GM23338 (cell line): ENCODE data around the gene HOXC4. TPM values are rescaled to one million over a fixed set of nuclear protein-coding genes. Genes with fewer than 3 reads are reported as not detected.

Experiments
- ATAC-seq: fragments of 200-7000 bp; cut with Tn5 transposase; 3 replicates; pipeline ENCODE4 v1.9.1; 2020
- DNase-seq: peaks from one replicate; pipeline ENCODE4 v3.0.0-alpha.2; 2015; ENCODE audit warnings: low spot score
- H2AFZ ChIP-seq: fragments of 200-600 bp; sonication (generic); 2 replicates; pipeline ENCODE4 v1.8.0; 2016; ENCODE audit warnings: antibody characterized with exemption, mild to moderate bottlenecking, moderate library complexity
- H3F3A ChIP-seq: fragments of 200-600 bp; sonication (generic); replicated peaks from 2 replicates; pipeline ENCODE4 v1.8.0; 2017; ENCODE audit warnings: antibody characterized with exemption, mixed run types, low read depth
- H3K27ac ChIP-seq: fragments of 200-600 bp; sonication (generic); 2 replicates; pipeline ENCODE4 v1.6.1; 2016; ENCODE audit warnings: low read depth
- H3K27me3 ChIP-seq: fragments of 200-600 bp; sonication (generic); 2 replicates; pipeline ENCODE4 v1.8.0; 2016; ENCODE audit warnings: mild to moderate bottlenecking, mixed run types, moderate library complexity; ENCODE audit not compliant: insufficient read depth
- H3K36me3 ChIP-seq: fragments of 200-600 bp; sonication (generic); 2 replicates; pipeline ENCODE4 v1.8.0; 2016; ENCODE audit warnings: mild to moderate bottlenecking; ENCODE audit not compliant: insufficient read depth
- H3K4me1 ChIP-seq: fragments of 200-600 bp; sonication (generic); 2 replicates; pipeline ENCODE4 v1.8.0; 2016; ENCODE audit warnings: mild to moderate bottlenecking, moderate library complexity; ENCODE audit not compliant: insufficient read depth
- H3K4me2 ChIP-seq: fragments of 200-600 bp; sonication (generic); 2 replicates; pipeline ENCODE4 v1.7.1; 2017; ENCODE audit warnings: mixed run types
- H3K4me3 ChIP-seq: fragments of 200-600 bp; sonication (generic); 2 replicates; pipeline ENCODE4 v1.6.1; 2016; ENCODE audit warnings: mixed run types
- H3K79me2 ChIP-seq: fragments of 200-600 bp; sonication (generic); replicated peaks from 2 replicates; pipeline ENCODE4 v1.8.0; 2017; ENCODE audit warnings: mild to moderate bottlenecking; ENCODE audit not compliant: insufficient read depth
- H3K9me2 ChIP-seq: fragments of 200-600 bp; sonication (generic); 2 replicates; pipeline ENCODE4 v1.8.0; 2017; ENCODE audit not compliant: insufficient read depth
- H4K20me1 ChIP-seq: fragments of 200-600 bp; sonication (generic); replicated peaks from 2 replicates; pipeline ENCODE4 v1.8.0; 2017; ENCODE audit warnings: mild to moderate bottlenecking; ENCODE audit not compliant: insufficient read depth
- H3K27ac Mint-ChIP-seq: 2 replicates; pipeline ENCODE4 v1.8.0; 2020; ENCODE audit warnings: inconsistent platforms, mild to moderate bottlenecking, moderate library complexity, mixed read lengths
- H3K27me3 Mint-ChIP-seq: 3 replicates; pipeline ENCODE4 v1.8.0; 2022; ENCODE audit warnings: low read depth, mild to moderate bottlenecking, moderate library complexity, mixed read lengths, inconsistent platforms; ENCODE audit not compliant: insufficient read depth, poor library complexity
- H3K36me3 Mint-ChIP-seq: 3 replicates; pipeline ENCODE4 v1.8.0; 2021; ENCODE audit warnings: low read depth, mild to moderate bottlenecking, inconsistent platforms, moderate library complexity, mixed read lengths
- H3K4me1 Mint-ChIP-seq: 3 replicates; pipeline ENCODE4 v1.8.0; 2020; ENCODE audit warnings: mild to moderate bottlenecking, inconsistent platforms, mixed read lengths
- H3K4me3 Mint-ChIP-seq: 3 replicates; pipeline ENCODE4 v1.8.0; 2021; ENCODE audit warnings: moderate library complexity, mild to moderate bottlenecking, inconsistent platforms, mixed read lengths
- H3K9me3 Mint-ChIP-seq: 3 replicates; pipeline ENCODE4 v1.8.0; 2020; ENCODE audit warnings: moderate library complexity, mild to moderate bottlenecking, inconsistent platforms, mixed read lengths
- CREB1 ChIP-seq: fragments of 250-450 bp; sonication (Bioruptor Pico); IDR thresholded peaks from 2 replicates; pipeline ENCODE4 v1.5.0; 2020; ENCODE audit warnings: low read depth, mild to moderate bottlenecking, moderate library complexity
- CTCF ChIP-seq, 2 experiments: fragments of 200-600 bp in 1 of 2; sonication (generic) in 1 of 2; conservative IDR thresholded peaks; 2 replicates each; pipeline versions ENCODE4 v1.5.1 to v1.6.1; 2016 to 2017; ENCODE audit warnings: antibody characterized with exemption in 2 of 2, low read depth in 2 of 2, mild to moderate bottlenecking in 2 of 2, moderate library complexity in 1 of 2
- EZH2 ChIP-seq: fragments of 200-600 bp; sonication (generic); IDR thresholded peaks from one replicate; pipeline ENCODE4 v1.8.0; 2017; ENCODE audit warnings: antibody characterized with exemption, mild to moderate bottlenecking, low read depth; ENCODE audit not compliant: unreplicated experiment
- EZH2phosphoT487 ChIP-seq: fragments of 200-600 bp; sonication (generic); IDR thresholded peaks from one replicate; pipeline ENCODE4 v1.8.1; 2018; ENCODE audit warnings: antibody characterized with exemption; ENCODE audit not compliant: unreplicated experiment
- JUNB ChIP-seq: IDR thresholded peaks from one replicate; pipeline ENCODE4 v1.6.1; 2016; ENCODE audit warnings: antibody characterized with exemption; ENCODE audit not compliant: unreplicated experiment
- NANOG ChIP-seq: IDR thresholded peaks from 2 replicates; pipeline ENCODE4 v1.6.1; 2016; ENCODE audit warnings: antibody characterized with exemption, borderline replicate concordance
- POLR2AphosphoS5 ChIP-seq: IDR thresholded peaks from 2 replicates; pipeline ENCODE4 v1.6.1; 2016; ENCODE audit warnings: antibody characterized with exemption, low read depth
- STAT1 ChIP-seq: IDR thresholded peaks from one replicate; pipeline ENCODE4 v1.6.1; 2016; ENCODE audit warnings: antibody characterized with exemption; ENCODE audit not compliant: unreplicated experiment
- ZNF114 ChIP-seq: fragments of 250-450 bp; sonication (Bioruptor Pico); IDR thresholded peaks from 2 replicates; pipeline ENCODE4 v1.5.0; 2020; ENCODE audit warnings: mild to moderate bottlenecking, moderate library complexity
- ZNF331 ChIP-seq: fragments of 250-450 bp; sonication (Bioruptor Pico); IDR thresholded peaks from 2 replicates; pipeline ENCODE4 v1.5.0; 2020; ENCODE audit warnings: low read depth, mild to moderate bottlenecking, moderate library complexity
- ZNF462 ChIP-seq: fragments of 250-450 bp; sonication (Bioruptor Pico); IDR thresholded peaks from 2 replicates; pipeline ENCODE4 v1.5.0; 2020; ENCODE audit warnings: mild to moderate bottlenecking, moderate library complexity
- polyA plus RNA-seq: library from polyadenylated mRNA; unstranded; fragments of >200 nt; fragmentation: Nextera tagmentation; extraction: Ambion mirVana; gene quantifications from 2 replicates; pipeline ENCODE4 v1.2.1, GENCODE V29; 2016
- total RNA-seq: library from RNA; depleted of rRNA; stranded (reverse); fragments of >200 nt; shearing (Covaris generic); gene quantifications from 2 replicates; pipeline ENCODE4 v1.2.3, GENCODE V29; 2014
- TF ChIP-seq, protein P1 (sequence below): IDR thresholded peaks from one replicate; pipeline ENCODE4 v1.6.1; 2018; ENCODE audit warnings: antibody characterized with exemption; ENCODE audit not compliant: unreplicated experiment
- TF ChIP-seq, protein P2 (sequence below): IDR thresholded peaks from 2 replicates; pipeline ENCODE4 v1.6.1; 2016; ENCODE audit warnings: antibody characterized with exemption

The HOXC4 gene
- total and polyA plus RNA-seq, 2 experiments from 2014 or later = not detected

GRCh38 chr12:54052438-54053002 is 1.1 kb upstream of the HOXC4 start:
- Histone ChIP-seq H3K4me1 (peaks cover 85% of the 10 kb centered on the region), H2AFZ (no peak overlapping the region), H3K27ac (no peak overlapping the region), H3K4me3 (peak overlapping the region; percentile 53), H3K27me3 (peaks cover 100% of the 10 kb centered on the region), H3K4me2 (peak overlapping the region; percentile 82), H3K36me3 (peaks cover 3% of the 10 kb centered on the region; the same call in 1 of the 2 replicates), H3K79me2 (no peaks in the 10 kb centered on the region), H3K9me2 (no peaks in the 10 kb centered on the region), H4K20me1 (peaks cover 45% of the 10 kb centered on the region), H3F3A (peaks cover 54% of the 10 kb centered on the region)
- Mint-ChIP-seq H3K9me3 (no peaks in the 10 kb centered on the region; the same call in 2 of the 3 replicates), H3K4me3 (peak overlapping the region; percentile 61), H3K27ac (no peak overlapping the region), H3K27me3 (peaks cover 99% of the 10 kb centered on the region), H3K36me3 (no peaks in the 10 kb centered on the region), H3K4me1 (peaks cover 44% of the 10 kb centered on the region)
- DNase-seq (no peak), ATAC-seq (no peak)
- TF ChIP-seq ZNF331 (no peak), POLR2AphosphoS5 (no peak), JUNB (no peak), ZNF114 (CRISPR knock-in tag) (no peak), EZH2 (no peak), EZH2phosphoT487 (no peak), CTCF (conservative IDR thresholded peaks at IDR 0.05; ENCODE audit: low read depth in 2 of 2) (no peak), NANOG (no peak), STAT1 (no peak), CREB1 (CRISPR knock-in tag) (no peak), ZNF462 (CRISPR knock-in tag) (no peak)
- TF ChIP-seq, protein P1, sequence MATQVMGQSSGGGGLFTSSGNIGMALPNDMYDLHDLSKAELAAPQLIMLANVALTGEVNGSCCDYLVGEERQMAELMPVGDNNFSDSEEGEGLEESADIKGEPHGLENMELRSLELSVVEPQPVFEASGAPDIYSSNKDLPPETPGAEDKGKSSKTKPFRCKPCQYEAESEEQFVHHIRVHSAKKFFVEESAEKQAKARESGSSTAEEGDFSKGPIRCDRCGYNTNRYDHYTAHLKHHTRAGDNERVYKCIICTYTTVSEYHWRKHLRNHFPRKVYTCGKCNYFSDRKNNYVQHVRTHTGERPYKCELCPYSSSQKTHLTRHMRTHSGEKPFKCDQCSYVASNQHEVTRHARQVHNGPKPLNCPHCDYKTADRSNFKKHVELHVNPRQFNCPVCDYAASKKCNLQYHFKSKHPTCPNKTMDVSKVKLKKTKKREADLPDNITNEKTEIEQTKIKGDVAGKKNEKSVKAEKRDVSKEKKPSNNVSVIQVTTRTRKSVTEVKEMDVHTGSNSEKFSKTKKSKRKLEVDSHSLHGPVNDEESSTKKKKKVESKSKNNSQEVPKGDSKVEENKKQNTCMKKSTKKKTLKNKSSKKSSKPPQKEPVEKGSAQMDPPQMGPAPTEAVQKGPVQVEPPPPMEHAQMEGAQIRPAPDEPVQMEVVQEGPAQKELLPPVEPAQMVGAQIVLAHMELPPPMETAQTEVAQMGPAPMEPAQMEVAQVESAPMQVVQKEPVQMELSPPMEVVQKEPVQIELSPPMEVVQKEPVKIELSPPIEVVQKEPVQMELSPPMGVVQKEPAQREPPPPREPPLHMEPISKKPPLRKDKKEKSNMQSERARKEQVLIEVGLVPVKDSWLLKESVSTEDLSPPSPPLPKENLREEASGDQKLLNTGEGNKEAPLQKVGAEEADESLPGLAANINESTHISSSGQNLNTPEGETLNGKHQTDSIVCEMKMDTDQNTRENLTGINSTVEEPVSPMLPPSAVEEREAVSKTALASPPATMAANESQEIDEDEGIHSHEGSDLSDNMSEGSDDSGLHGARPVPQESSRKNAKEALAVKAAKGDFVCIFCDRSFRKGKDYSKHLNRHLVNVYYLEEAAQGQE = no peak
- TF ChIP-seq, protein P2, sequence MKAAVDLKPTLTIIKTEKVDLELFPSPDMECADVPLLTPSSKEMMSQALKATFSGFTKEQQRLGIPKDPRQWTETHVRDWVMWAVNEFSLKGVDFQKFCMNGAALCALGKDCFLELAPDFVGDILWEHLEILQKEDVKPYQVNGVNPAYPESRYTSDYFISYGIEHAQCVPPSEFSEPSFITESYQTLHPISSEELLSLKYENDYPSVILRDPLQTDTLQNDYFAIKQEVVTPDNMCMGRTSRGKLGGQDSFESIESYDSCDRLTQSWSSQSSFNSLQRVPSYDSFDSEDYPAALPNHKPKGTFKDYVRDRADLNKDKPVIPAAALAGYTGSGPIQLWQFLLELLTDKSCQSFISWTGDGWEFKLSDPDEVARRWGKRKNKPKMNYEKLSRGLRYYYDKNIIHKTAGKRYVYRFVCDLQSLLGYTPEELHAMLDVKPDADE = no peak
